ENCODE measurements around the gene BARHL1.

Gene BARHL1

GRCh38 chr9:132578367-132578932, 4.0 kb upstream of the BARHL1 start:
- Histone ChIP-seq H2AK5ac (ENCODE audit: low read length) (no peak overlapping the region), H3K4me1 (ENCODE audit: control insufficient read depth, low read depth, low read length) (no peaks in the 10 kb centered on the region), H3K36me3 (ENCODE audit: control insufficient read depth, insufficient read depth, low read length) (no peaks in the 10 kb centered on the region), H2BK120ac (ENCODE audit: low read depth, low read length) (no peak overlapping the region), H3K27ac (ENCODE audit: low read depth, low read length) (no peak overlapping the region), H3K27me3 (ENCODE audit: insufficient read depth, low read length, poor library complexity) (peaks cover 54% of the 10 kb centered on the region), H2BK15ac (replicated peaks; ENCODE audit: low read depth) (no peak overlapping the region), H3K79me1 (ENCODE audit: low read length) (no peaks in the 10 kb centered on the region), H3K56ac (ENCODE audit: low read length) (no peak overlapping the region), H3K4ac (ENCODE audit: low read depth, low read length) (no peak overlapping the region), H3K79me2 (ENCODE audit: control insufficient read depth, insufficient read depth, low read length) (no peaks in the 10 kb centered on the region), H3K18ac (ENCODE audit: low read length) (no peak overlapping the region), H3K23ac (ENCODE audit: low read length) (no peak overlapping the region), H3K9ac (ENCODE audit: low read length) (no peak overlapping the region), H4K8ac (ENCODE audit: low read depth, low read length) (no peak overlapping the region), H3K4me2 (ENCODE audit: low read length) (no peak overlapping the region), H2BK5ac (ENCODE audit: low read length) (no peak overlapping the region), H3K4me3 (ENCODE audit: low read length) (no peak overlapping the region), H4K5ac (ENCODE audit: low read length) (no peak overlapping the region)
- DNase-seq = no peak
- WGBS (ENCODE audit: extremely low coverage, insufficient coverage, low lambda C conversion rate) = no CpG with 5 or more reads among the region's 7 CpGs

GRCh38 chr9:132579427-132579798, 3.0 kb upstream of the BARHL1 start:
- Histone ChIP-seq H3K4ac (ENCODE audit: low read depth, low read length) (no peak overlapping the region), H2BK120ac (ENCODE audit: low read depth, low read length) (no peak overlapping the region), H3K4me2 (ENCODE audit: low read length) (no peak overlapping the region), H4K5ac (ENCODE audit: low read length) (no peak overlapping the region), H3K27me3 (ENCODE audit: insufficient read depth, low read length, poor library complexity) (peaks cover 63% of the 10 kb centered on the region), H3K9ac (ENCODE audit: low read length) (no peak overlapping the region), H3K4me3 (ENCODE audit: low read length) (no peak overlapping the region), H3K79me2 (ENCODE audit: control insufficient read depth, insufficient read depth, low read length) (no peaks in the 10 kb centered on the region), H4K8ac (ENCODE audit: low read depth, low read length) (no peak overlapping the region), H3K56ac (ENCODE audit: low read length) (no peak overlapping the region), H3K18ac (ENCODE audit: low read length) (no peak overlapping the region), H2BK5ac (ENCODE audit: low read length) (no peak overlapping the region), H3K36me3 (ENCODE audit: control insufficient read depth, insufficient read depth, low read length) (no peaks in the 10 kb centered on the region), H2AK5ac (ENCODE audit: low read length) (no peak overlapping the region), H3K4me1 (ENCODE audit: control insufficient read depth, low read depth, low read length) (no peaks in the 10 kb centered on the region), H3K27ac (ENCODE audit: low read depth, low read length) (no peak overlapping the region), H3K23ac (ENCODE audit: low read length) (no peak overlapping the region), H2BK15ac (replicated peaks; ENCODE audit: low read depth) (no peak overlapping the region), H3K79me1 (ENCODE audit: low read length) (no peaks in the 10 kb centered on the region)
- no peak for DNase-seq
- WGBS (ENCODE audit: extremely low coverage, insufficient coverage, low lambda C conversion rate) = no CpG with 5 or more reads among the region's 15 CpGs

- H3K4me3 ChIP-seq (ENCODE audit: low read length) = no peak overlapping the region
- H3K9ac ChIP-seq (ENCODE audit: low read length) = no peak overlapping the region
- H3K18ac ChIP-seq (ENCODE audit: low read length) = no peak overlapping the region
- H3K79me1 ChIP-seq (ENCODE audit: low read length) = no peaks in the 10 kb centered on the region
- no peak overlapping the region for H2BK120ac ChIP-seq (ENCODE audit: low read depth, low read length)
- H3K79me2 ChIP-seq (ENCODE audit: control insufficient read depth, insufficient read depth, low read length) = no peaks in the 10 kb centered on the region
- no peak overlapping the region for H4K8ac ChIP-seq (ENCODE audit: low read depth, low read length)
- H3K4ac ChIP-seq (ENCODE audit: low read depth, low read length) = no peak overlapping the region
- H2BK5ac ChIP-seq (ENCODE audit: low read length) = no peak overlapping the region
- no CpG with 5 or more reads among the region's 37 CpGs for WGBS (ENCODE audit: extremely low coverage, insufficient coverage, low lambda C conversion rate)
- H3K4me2 ChIP-seq (ENCODE audit: low read length) = no peak overlapping the region
- H2AK5ac ChIP-seq (ENCODE audit: low read length) = no peak overlapping the region
- no peaks in the 10 kb centered on the region for H3K36me3 ChIP-seq (ENCODE audit: control insufficient read depth, insufficient read depth, low read length)
- peaks cover 90% of the 10 kb centered on the region for H3K27me3 ChIP-seq (ENCODE audit: insufficient read depth, low read length, poor library complexity)
- no peak for DNase-seq
- H3K56ac ChIP-seq (ENCODE audit: low read length) = no peak overlapping the region
- no peak overlapping the region for H3K23ac ChIP-seq (ENCODE audit: low read length)
- no peaks in the 10 kb centered on the region for H3K4me1 ChIP-seq (ENCODE audit: control insufficient read depth, low read depth, low read length)
- no peak overlapping the region for H3K27ac ChIP-seq (ENCODE audit: low read depth, low read length)
- no peak overlapping the region for H2BK15ac ChIP-seq (replicated peaks; ENCODE audit: low read depth)
- no peak overlapping the region for H4K5ac ChIP-seq (ENCODE audit: low read length)
These were observed 579 bp downstream of the BARHL1 start for GRCh38 chr9:132582786-132583583.

- H2BK15ac ChIP-seq (replicated peaks; ENCODE audit: low read depth) = no peak overlapping the region
These were observed 1.3 kb downstream of the BARHL1 start for GRCh38 chr9:132583584-132584304.

GRCh38 chr9:132584601-132585560, 2.5 kb downstream of the BARHL1 start:
- no peak overlapping the region for H3K9ac ChIP-seq (ENCODE audit: low read length)
- no peak overlapping the region for H2AK5ac ChIP-seq (ENCODE audit: low read length)
- H3K4me3 ChIP-seq (ENCODE audit: low read length) = no peak overlapping the region
- H3K23ac ChIP-seq (ENCODE audit: low read length) = no peak overlapping the region
- H3K56ac ChIP-seq (ENCODE audit: low read length) = no peak overlapping the region
- H3K36me3 ChIP-seq (ENCODE audit: control insufficient read depth, insufficient read depth, low read length) = no peaks in the 10 kb centered on the region
- no peak overlapping the region for H3K27ac ChIP-seq (ENCODE audit: low read depth, low read length)
- no CpG with 5 or more reads among the region's 30 CpGs for WGBS (ENCODE audit: extremely low coverage, insufficient coverage, low lambda C conversion rate)
- no peak overlapping the region for H2BK15ac ChIP-seq (replicated peaks; ENCODE audit: low read depth)
- H3K4me1 ChIP-seq (ENCODE audit: control insufficient read depth, low read depth, low read length) = no peaks in the 10 kb centered on the region
- H2BK5ac ChIP-seq (ENCODE audit: low read length) = no peak overlapping the region
- no peak overlapping the region for H3K4me2 ChIP-seq (ENCODE audit: low read length)
- H3K4ac ChIP-seq (ENCODE audit: low read depth, low read length) = no peak overlapping the region
- no peaks in the 10 kb centered on the region for H3K79me1 ChIP-seq (ENCODE audit: low read length)
- H4K8ac ChIP-seq (ENCODE audit: low read depth, low read length) = no peak overlapping the region
- H3K18ac ChIP-seq (ENCODE audit: low read length) = no peak overlapping the region
- H3K79me2 ChIP-seq (ENCODE audit: control insufficient read depth, insufficient read depth, low read length) = no peaks in the 10 kb centered on the region
- peak; percentile 70 for DNase-seq
- peaks cover 92% of the 10 kb centered on the region for H3K27me3 ChIP-seq (ENCODE audit: insufficient read depth, low read length, poor library complexity)
- H2BK120ac ChIP-seq (ENCODE audit: low read depth, low read length) = no peak overlapping the region
- H4K5ac ChIP-seq (ENCODE audit: low read length) = no peak overlapping the region

More at GRCh38 chr9:132583584-132584304, 1.3 kb downstream of the BARHL1 start:
- no peak overlapping the region for H2BK5ac ChIP-seq (ENCODE audit: low read length)
- H3K27me3 ChIP-seq (ENCODE audit: insufficient read depth, low read length, poor library complexity) = peaks cover 90% of the 10 kb centered on the region
- no peak overlapping the region for H4K8ac ChIP-seq (ENCODE audit: low read depth, low read length)
- no peak overlapping the region for H2AK5ac ChIP-seq (ENCODE audit: low read length)
- no peak overlapping the region for H3K9ac ChIP-seq (ENCODE audit: low read length)
- H3K23ac ChIP-seq (ENCODE audit: low read length) = no peak overlapping the region
- no peaks in the 10 kb centered on the region for H3K79me1 ChIP-seq (ENCODE audit: low read length)
- no peak for DNase-seq
- H3K79me2 ChIP-seq (ENCODE audit: control insufficient read depth, insufficient read depth, low read length) = no peaks in the 10 kb centered on the region
- WGBS (ENCODE audit: extremely low coverage, insufficient coverage, low lambda C conversion rate) = no CpG with 5 or more reads among the region's 8 CpGs
- no peak overlapping the region for H3K4me2 ChIP-seq (ENCODE audit: low read length)
- H3K56ac ChIP-seq (ENCODE audit: low read length) = no peak overlapping the region
- H3K36me3 ChIP-seq (ENCODE audit: control insufficient read depth, insufficient read depth, low read length) = no peaks in the 10 kb centered on the region
- no peak overlapping the region for H3K18ac ChIP-seq (ENCODE audit: low read length)
- H3K27ac ChIP-seq (ENCODE audit: low read depth, low read length) = no peak overlapping the region
- H3K4ac ChIP-seq (ENCODE audit: low read depth, low read length) = no peak overlapping the region
- H3K4me1 ChIP-seq (ENCODE audit: control insufficient read depth, low read depth, low read length) = no peaks in the 10 kb centered on the region
- no peak overlapping the region for H3K4me3 ChIP-seq (ENCODE audit: low read length)
- no peak overlapping the region for H2BK120ac ChIP-seq (ENCODE audit: low read depth, low read length)
- H4K5ac ChIP-seq (ENCODE audit: low read length) = no peak overlapping the region

All from mesendoderm (in vitro differentiated cells).